B cell (primary cell): ENCODE measurements around the gene F2RL3. TPM values are rescaled to one million over a fixed set of nuclear protein-coding genes. Genes with fewer than 3 reads are reported as not detected.

Source experiments
- ATAC-seq: fragments of 200-7000 bp; cut with Tn5 transposase; one replicate; pipeline ENCODE4 v1.10.0; 2021; ENCODE audit warnings: low read depth, mild to moderate bottlenecking, moderate number of reproducible peaks, moderate library complexity
- CTCF ChIA-PET: fragments of 350-600 bp; sonication (Branson Sonifier 250); formaldehyde crosslinking; loops from one replicate; lab custom pipeline; 2021; ENCODE audit warnings: antibody characterized with exemption, inconsistent platforms; lab: Charles Lee
- POLR2A ChIA-PET: fragments of 350-600 bp; sonication (Branson Sonifier 250); formaldehyde crosslinking; loops from one replicate; lab custom pipeline; 2021; ENCODE audit warnings: antibody characterized with exemption; lab: Charles Lee
- DNase-seq: peaks from one replicate; pipeline ENCODE4 v3.0.0; 2013
- H2AFZ ChIP-seq: 2 replicates; pipeline ENCODE4 v1.6.1; 2012; ENCODE audit warnings: mild to moderate bottlenecking, low read depth, low read length; ENCODE audit not compliant: insufficient read depth, poor library complexity, severe bottlenecking
- H3K27ac ChIP-seq, 2 donors: 1 replicate in 1 of 2; 2 replicates in 1 of 2; pipeline ENCODE4 v1.5.1; 2012 to 2013; ENCODE audit warnings: low read length in 2 of 2, mild to moderate bottlenecking in 2 of 2, moderate library complexity in 1 of 2
- H3K27me3 ChIP-seq, 4 experiments: fragments of 200-600 bp in 1 of 4; sonication (generic) in 1 of 4; replicated peaks in 1 of 4; 1 replicate in 2 of 4; 2 replicates in 2 of 4; pipeline versions ENCODE4 v1.6.1 to v1.7.0; 2013 to 2016; ENCODE audit warnings: low read length in 3 of 4, mild to moderate bottlenecking in 2 of 4, mixed read lengths in 1 of 4, moderate library complexity in 1 of 4; ENCODE audit not compliant: insufficient read depth in 4 of 4, control insufficient read depth in 3 of 4; ENCODE audit errors: control extremely low read depth in 1 of 4
- H3K36me3 ChIP-seq, 2 experiments: replicated peaks in 1 of 2; 1 replicate in 1 of 2; 2 replicates in 1 of 2; pipeline versions ENCODE4 v1.6.1 to v1.7.1; 2013; ENCODE audit warnings: low read length in 1 of 2; ENCODE audit not compliant: insufficient read depth in 2 of 2, control insufficient read depth in 1 of 2; ENCODE audit errors: control extremely low read depth in 1 of 2, extremely low read depth in 1 of 2
- H3K4me1 ChIP-seq, 2 donors: fragments of 200-600 bp in 1 of 2; sonication (generic) in 1 of 2; 1 replicate in 1 of 2; 2 replicates in 1 of 2; pipeline versions ENCODE4 v1.5.1 to v1.6.1; 2013 to 2017; ENCODE audit warnings: low read length in 2 of 2; ENCODE audit not compliant: control insufficient read depth in 2 of 2, insufficient read depth in 2 of 2
- H3K4me2 ChIP-seq: replicated peaks from 2 replicates; pipeline ENCODE3; 2012; ENCODE audit warnings: mild to moderate bottlenecking, low read depth, low read length; ENCODE audit not compliant: poor library complexity, severe bottlenecking
- H3K4me3 ChIP-seq, 5 experiments: fragments of 200-600 bp in 1 of 5; sonication (generic) in 1 of 5; 1 replicate in 3 of 5; 2 replicates in 2 of 5; pipeline versions ENCODE4 v1.5.1 to v1.7.0; 2011 to 2016; ENCODE audit warnings: low read length in 4 of 5, mild to moderate bottlenecking in 4 of 5, low read depth in 2 of 5, control low read depth in 1 of 5, moderate library complexity in 1 of 5; ENCODE audit not compliant: insufficient read depth in 1 of 5; ENCODE audit errors: control extremely low read depth in 1 of 5, extremely low read depth in 1 of 5
- H3K79me2 ChIP-seq: fragments of 200-600 bp; sonication (generic); one replicate; pipeline ENCODE4 v1.6.0; 2016; ENCODE audit warnings: low read length; ENCODE audit not compliant: control insufficient read depth, insufficient read depth
- H3K9ac ChIP-seq: fragments of 200-600 bp; sonication (generic); 2 replicates; pipeline ENCODE4 v1.6.1; 2017; ENCODE audit warnings: mild to moderate bottlenecking, low read length, moderate library complexity
- H3K9me3 ChIP-seq, 3 donors: one replicate each; pipeline versions ENCODE4 v1.6.1 to v1.7.1; 2013; ENCODE audit warnings: low read length in 2 of 3; ENCODE audit not compliant: control insufficient read depth in 2 of 3, insufficient read depth in 1 of 3; ENCODE audit errors: control extremely low read depth in 1 of 3
- H4K20me1 ChIP-seq: 2 replicates; pipeline ENCODE4 v1.6.0; 2012; ENCODE audit warnings: mild to moderate bottlenecking, low read length; ENCODE audit not compliant: insufficient read depth, control insufficient read depth, poor library complexity, severe bottlenecking
- H3K27ac Mint-ChIP-seq: one replicate; pipeline ENCODE4 v1.8.0; 2021; ENCODE audit warnings: mixed read lengths
- H3K27me3 Mint-ChIP-seq: one replicate; pipeline ENCODE4 v1.8.0; 2021; ENCODE audit warnings: mixed read lengths
- H3K4me1 Mint-ChIP-seq: one replicate; pipeline ENCODE4 v1.8.0; 2021; ENCODE audit warnings: mixed read lengths
- H3K4me3 Mint-ChIP-seq: one replicate; pipeline ENCODE4 v1.8.0; 2021; ENCODE audit warnings: mixed read lengths
- H3K9me3 Mint-ChIP-seq: one replicate; pipeline ENCODE4 v1.8.0; 2022; ENCODE audit warnings: mixed read lengths; ENCODE audit not compliant: insufficient read depth
- EZH2 ChIP-seq: IDR thresholded peaks from 2 replicates; pipeline ENCODE4 v1.6.1; 2012; ENCODE audit warnings: borderline replicate concordance, low read depth, mild to moderate bottlenecking, moderate library complexity, low read length; ENCODE audit not compliant: insufficient read depth, poor library complexity, severe bottlenecking
- WGBS: methylation state at CpG from one replicate; pipeline ENCODE4 v1.1.5; 2013; ENCODE audit warnings: missing lambda C conversion rate; ENCODE audit not compliant: insufficient coverage; 5-methylcytosine and 5-hydroxymethylcytosine counted together
- intact Hi-C: fragments of 100-400 bp; cut with micrococcal nuclease; formaldehyde crosslinking; loops from one replicate; pipeline ENCODE4 v1.10.0; 2022
- polyA plus RNA-seq: library from polyadenylated mRNA; depleted of rRNA; stranded (reverse); fragments of >200 nt; gene quantifications from 2 replicates; pipeline ENCODE4 v1.2.3, GENCODE V29; 2012
- total RNA-seq, 2 donors: library from RNA; stranded (reverse); fragments of 120-200 nt in 1 of 2; gene quantifications; 1 replicate in 1 of 2; 2 replicates in 1 of 2; pipeline versions ENCODE4 v1.2.3 to v1.2.4, GENCODE V29; 2013 to 2022
- TF ChIP-seq, protein P1 (sequence below): fragments of 200-600 bp; IDR thresholded peaks from one replicate; pipeline ENCODE4 v1.8.0; 2022; ENCODE audit warnings: antibody characterized with exemption, mild to moderate bottlenecking

Gene F2RL3
- total and polyA plus RNA-seq, 2 donors (not counting 1 experiment from before 2014, with no cell fraction given): 0.01 to 1.1 TPM

DNA sequence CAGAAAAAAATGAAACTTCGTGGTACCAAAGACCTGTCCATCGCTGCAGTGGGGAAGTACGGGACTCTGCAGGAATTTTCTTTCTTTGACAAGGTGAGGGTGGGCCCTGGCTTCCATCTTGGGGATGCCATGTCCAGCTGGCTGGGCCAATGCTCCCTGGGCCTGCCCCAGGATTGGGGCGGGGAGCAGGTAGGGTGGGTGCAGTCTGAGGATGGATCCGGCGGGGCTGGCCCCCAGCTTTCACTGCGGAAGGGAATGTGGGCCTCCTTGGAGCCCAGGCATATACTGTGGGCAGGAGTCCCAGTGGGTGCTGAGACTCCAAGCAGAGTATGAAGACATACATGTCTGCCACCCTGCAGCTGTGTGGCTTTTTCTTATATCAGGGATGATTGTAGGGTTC, 35.7 kb upstream of the F2RL3 start:
- WGBS: 98% methylated on average over 5 of the region's 7 CpGs
- no peak for DNase-seq
- no peaks in the 10 kb centered on the region for H3K9me3 ChIP-seq
- POLR2A ChIA-PET: no interaction called here
- no peaks in the 10 kb centered on the region for H3K27me3 ChIP-seq
- Mint-ChIP-seq H3K9me3 (no peaks in the 10 kb centered on the region), H3K27ac (no peak overlapping the region), H3K27me3 (no peaks in the 10 kb centered on the region), H3K4me1 (no peaks in the 10 kb centered on the region), H3K4me3 (no peak overlapping the region)
- no peak for ATAC-seq
- no peaks in the 10 kb centered on the region for H3K79me2 ChIP-seq
- no peaks in the 10 kb centered on the region for H3K4me1 ChIP-seq
- H3K27ac ChIP-seq: no peak overlapping the region
- peaks cover 0 to 64% of the 10 kb centered on the region in 2 experiments for H3K36me3 ChIP-seq
- no peak overlapping the region for H2AFZ ChIP-seq
- CTCF ChIA-PET: no interaction called here
- no peak overlapping the region for H3K4me2 ChIP-seq
- H3K4me3 ChIP-seq: no peak overlapping the region
- TF ChIP-seq EZH2: no peak
- TF ChIP-seq, protein P1, sequence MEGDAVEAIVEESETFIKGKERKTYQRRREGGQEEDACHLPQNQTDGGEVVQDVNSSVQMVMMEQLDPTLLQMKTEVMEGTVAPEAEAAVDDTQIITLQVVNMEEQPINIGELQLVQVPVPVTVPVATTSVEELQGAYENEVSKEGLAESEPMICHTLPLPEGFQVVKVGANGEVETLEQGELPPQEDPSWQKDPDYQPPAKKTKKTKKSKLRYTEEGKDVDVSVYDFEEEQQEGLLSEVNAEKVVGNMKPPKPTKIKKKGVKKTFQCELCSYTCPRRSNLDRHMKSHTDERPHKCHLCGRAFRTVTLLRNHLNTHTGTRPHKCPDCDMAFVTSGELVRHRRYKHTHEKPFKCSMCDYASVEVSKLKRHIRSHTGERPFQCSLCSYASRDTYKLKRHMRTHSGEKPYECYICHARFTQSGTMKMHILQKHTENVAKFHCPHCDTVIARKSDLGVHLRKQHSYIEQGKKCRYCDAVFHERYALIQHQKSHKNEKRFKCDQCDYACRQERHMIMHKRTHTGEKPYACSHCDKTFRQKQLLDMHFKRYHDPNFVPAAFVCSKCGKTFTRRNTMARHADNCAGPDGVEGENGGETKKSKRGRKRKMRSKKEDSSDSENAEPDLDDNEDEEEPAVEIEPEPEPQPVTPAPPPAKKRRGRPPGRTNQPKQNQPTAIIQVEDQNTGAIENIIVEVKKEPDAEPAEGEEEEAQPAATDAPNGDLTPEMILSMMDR: no peak
- no peak overlapping the region for H3K9ac ChIP-seq
- intact Hi-C loops: no loop called here
- H4K20me1 ChIP-seq: no peaks in the 10 kb centered on the region

DNA sequence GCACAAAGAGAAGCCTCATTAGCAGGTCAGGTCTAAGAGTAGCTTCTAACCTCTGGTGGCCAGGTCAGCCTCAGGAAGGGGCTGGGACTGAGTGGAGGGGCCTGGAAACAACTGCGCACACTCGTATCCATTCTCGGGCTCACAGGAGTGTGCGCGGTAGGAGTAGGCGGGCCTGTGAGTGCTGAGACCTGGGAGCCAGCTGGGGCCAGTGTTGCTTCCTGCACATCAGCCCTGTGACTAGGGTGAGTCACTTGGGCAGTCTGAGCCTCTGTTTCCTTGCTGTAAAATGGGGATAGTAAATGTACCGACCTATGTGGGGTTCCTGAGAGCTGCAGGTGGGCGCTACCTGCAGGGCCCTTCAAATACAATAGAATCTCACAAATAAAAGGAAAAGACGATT, 32.7 kb upstream of the F2RL3 start:
- Mint-ChIP-seq H3K4me3 (no peak overlapping the region), H3K4me1 (peaks cover 5% of the 10 kb centered on the region), H3K27me3 (no peaks in the 10 kb centered on the region), H3K9me3 (no peaks in the 10 kb centered on the region), H3K27ac (no peak overlapping the region)
- no peak overlapping the region for H3K4me3 ChIP-seq
- H2AFZ ChIP-seq: no peak overlapping the region
- H4K20me1 ChIP-seq: no peaks in the 10 kb centered on the region
- H3K36me3 ChIP-seq: peaks cover 0 to 44% of the 10 kb centered on the region in 2 experiments
- ChIA-PET POLR2A (no interaction called here), CTCF (interaction anchor here (0.6 kb wide), 1 partner anchor 9 kb away, joined by 3 read pairs; no protein-coding TSS in a partner anchor)
- intact Hi-C loops: no loop called here
- H3K27me3 ChIP-seq: no peaks in the 10 kb centered on the region
- no peaks in the 10 kb centered on the region for H3K9me3 ChIP-seq
- H3K9ac ChIP-seq: no peak overlapping the region
- H3K4me1 ChIP-seq: no peaks in the 10 kb centered on the region
- no peaks in the 10 kb centered on the region for H3K79me2 ChIP-seq
- WGBS: 99% methylated on average over 7 of the region's 9 CpGs
- no peak for ATAC-seq
- no peak overlapping the region for H3K4me2 ChIP-seq
- no peak for DNase-seq
- no peak overlapping the region for H3K27ac ChIP-seq
- TF ChIP-seq, protein P1: no peak
- TF ChIP-seq EZH2: no peak
